C4-2B (cell line): ENCODE results near the gene RNASEH1.
A peak's percentile ranks its signal among the peaks of the same experiment; 100 is the strongest.

Experiments
- H3K27ac ChIP-seq: fragments of 450-650 bp; 2 replicates; pipeline ENCODE4 v1.5.1; 2017
- CTCF ChIP-seq: fragments of 450-650 bp; conservative IDR thresholded peaks from 2 replicates; pipeline ENCODE4 v1.5.1; 2017; ENCODE audit warnings: mild to moderate bottlenecking
- ZFX ChIP-seq: fragments of 450-650 bp; IDR thresholded peaks from 2 replicates; pipeline ENCODE4 v1.6.1; 2017

The RNASEH1 gene

GRCh38 chr2:3534251-3534814, 23.8 kb downstream of the RNASEH1 start:
- TF ChIP-seq ZFX (no peak), CTCF (no peak)
- no peak overlapping the region for H3K27ac ChIP-seq

GRCh38 chr2:3533836-3534235, 24.3 kb downstream of the RNASEH1 start:
- H3K27ac ChIP-seq: no peak overlapping the region
- TF ChIP-seq ZFX: no peak
- TF ChIP-seq CTCF: no peak

- no peak overlapping the region for H3K27ac ChIP-seq
- TF ChIP-seq ZFX (no peak), CTCF (no peak)
Observed at GRCh38 chr2:3532941-3533340, 25.2 kb downstream of the RNASEH1 start.

- no peak overlapping the region for H3K27ac ChIP-seq
- TF ChIP-seq CTCF: no peak
- TF ChIP-seq ZFX: no peak
Observed at GRCh38 chr2:3529316-3530025, 28.7 kb downstream of the RNASEH1 start.

GRCh38 chr2:3527886-3528785, 30.0 kb downstream of the RNASEH1 start:
- no peak overlapping the region for H3K27ac ChIP-seq
- TF ChIP-seq CTCF (no peak), ZFX (no peak)

GRCh38 chr2:3526871-3527270, 31.3 kb downstream of the RNASEH1 start:
- no peak overlapping the region for H3K27ac ChIP-seq
- TF ChIP-seq CTCF (no peak), ZFX (no peak)

GRCh38 chr2:3523551-3524041, 34.5 kb downstream of the RNASEH1 start:
- peak overlapping the region; percentile 78 for H3K27ac ChIP-seq
- TF ChIP-seq ZFX (no peak), CTCF (no peak)
